Sigmoid colon (tissue), 4 donors: ENCODE measurements around the gene IQCK.
A peak's percentile ranks its signal among the peaks of the same experiment; 100 is the strongest.

Source experiments
- CTCF ChIP-seq, 4 experiments: fragments of 450-650 bp in 3 of 4; fragments of 200-600 bp in 1 of 4; IDR thresholded peaks; one replicate each; pipeline ENCODE4 v1.5.1; 2016 to 2019; ENCODE audit warnings: antibody characterized with exemption in 4 of 4, mild to moderate bottlenecking in 3 of 4, moderate library complexity in 2 of 4
- EP300 ChIP-seq, 4 donors: sonication (generic); formaldehyde crosslinking; IDR thresholded peaks; one replicate each; pipeline ENCODE4 v1.6.1; 2017; ENCODE audit warnings: antibody characterized with exemption in 4 of 4
- POLR2A ChIP-seq, 2 donors: fragments of 450-650 bp; IDR thresholded peaks; one replicate each; pipeline ENCODE4 v1.6.1; 2016; ENCODE audit warnings: antibody characterized with exemption in 2 of 2, mild to moderate bottlenecking in 2 of 2, moderate library complexity in 2 of 2
- POLR2AphosphoS5 ChIP-seq, 4 donors: sonication (generic); formaldehyde crosslinking; IDR thresholded peaks; one replicate each; pipeline ENCODE4 v1.6.1; 2017; ENCODE audit warnings: antibody characterized with exemption in 4 of 4

DNA sequence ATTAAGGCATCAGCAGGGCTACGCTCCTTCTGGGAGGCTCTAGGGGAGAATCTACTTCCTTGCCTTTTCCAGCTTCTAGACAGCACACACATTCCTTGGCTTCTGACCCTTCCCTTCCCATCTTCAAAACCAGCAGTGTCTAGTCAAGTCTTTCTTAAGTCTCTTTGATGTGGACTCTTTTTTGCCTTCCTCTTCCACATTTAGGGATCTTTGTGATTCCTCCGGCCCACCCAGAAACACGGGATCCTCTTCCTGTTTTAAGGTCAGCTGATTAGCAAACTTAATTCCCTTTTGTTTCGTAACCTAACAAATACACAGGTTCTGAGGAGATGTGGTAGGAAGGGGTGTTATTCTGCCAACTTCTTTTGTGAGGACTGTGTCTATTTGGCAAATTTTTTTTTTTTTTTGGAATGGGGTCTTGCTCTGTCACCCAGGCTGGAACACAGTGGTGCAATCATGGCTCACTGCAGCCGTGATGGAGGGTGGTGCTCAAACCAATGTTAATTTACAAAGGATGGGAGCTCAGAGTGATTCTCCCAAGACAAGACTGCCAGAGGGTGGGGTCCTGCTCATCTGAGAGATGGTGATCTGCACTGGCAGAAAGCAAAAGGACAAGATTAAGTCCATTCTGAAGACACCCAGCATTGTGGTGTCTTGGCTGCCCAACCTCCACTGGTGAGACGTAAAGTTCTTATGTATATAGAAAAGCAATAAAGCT is 14.7 kb upstream of the IQCK start:
- TF ChIP-seq POLR2AphosphoS5 (IDR thresholded peaks at IDR 0.05) (peak in 1 of 4 donors; percentile 18), CTCF (IDR thresholded peaks at IDR 0.05) (no peak), EP300 (IDR thresholded peaks at IDR 0.05) (no peak), POLR2A (IDR thresholded peaks at IDR 0.05) (no peak)
